SK-N-SH treated with all-trans-retinoic acid at 6 μM for 48 hours (cell line): ENCODE measurements around the gene ZNF768.

Source experiments
- CSDC2 ChIP-seq: fragments of 250-450 bp; sonication (Bioruptor Pico); IDR thresholded peaks from 2 replicates; pipeline ENCODE4 v1.5.0; 2020; ENCODE audit warnings: mild to moderate bottlenecking, moderate library complexity
- GLIS3 ChIP-seq: fragments of 250-450 bp; sonication (Bioruptor Pico); IDR thresholded peaks from 2 replicates; pipeline ENCODE4 v1.5.0; 2020; ENCODE audit warnings: mild to moderate bottlenecking, moderate library complexity
- OSR1 ChIP-seq: fragments of 250-450 bp; sonication (Bioruptor Pico); IDR thresholded peaks from 2 replicates; pipeline ENCODE4 v1.8.0; 2022; ENCODE audit warnings: moderate library complexity, mild to moderate bottlenecking, inconsistent platforms
- PATZ1 ChIP-seq: fragments of 250-450 bp; sonication (Bioruptor Pico); IDR thresholded peaks from 2 replicates; pipeline ENCODE4 v1.8.0; 2020; ENCODE audit warnings: mild to moderate bottlenecking, moderate library complexity, borderline replicate concordance
- RARB ChIP-seq: fragments of 250-450 bp; sonication (Bioruptor Pico); IDR thresholded peaks from 2 replicates; pipeline ENCODE4 v1.8.0; 2021; ENCODE audit warnings: mild to moderate bottlenecking, moderate library complexity
- TSHZ2 ChIP-seq: fragments of 250-450 bp; sonication (Bioruptor Pico); IDR thresholded peaks from 2 replicates; pipeline ENCODE4 v1.5.0; 2020; ENCODE audit warnings: mild to moderate bottlenecking, moderate library complexity
- ZNF565 ChIP-seq: fragments of 450-650 bp; formaldehyde crosslinking; conservative IDR thresholded peaks from 2 replicates; pipeline ENCODE4 v1.5.0; 2020; ENCODE audit warnings: low read depth, mild to moderate bottlenecking, moderate library complexity
- ZNF70 ChIP-seq: fragments of 450-650 bp; formaldehyde crosslinking; IDR thresholded peaks from 2 replicates; pipeline ENCODE4 v1.5.0; 2020; ENCODE audit warnings: mild to moderate bottlenecking, moderate library complexity
- ZNF8 ChIP-seq: fragments of 450-650 bp; formaldehyde crosslinking; IDR thresholded peaks from 2 replicates; pipeline ENCODE4 v1.5.0; 2020; ENCODE audit warnings: mild to moderate bottlenecking, moderate library complexity

- TF ChIP-seq OSR1 (CRISPR knock-in tag) = no peak
- no peak for TF ChIP-seq ZNF565
- no peak for TF ChIP-seq PATZ1
- TF ChIP-seq ZNF8 (CRISPR knock-in tag) = no peak
- TF ChIP-seq GLIS3 (CRISPR knock-in tag) = no peak
- TF ChIP-seq RARB (CRISPR knock-in tag) = no peak
- no peak for TF ChIP-seq TSHZ2 (CRISPR knock-in tag)
- TF ChIP-seq CSDC2 (CRISPR knock-in tag) = no peak
- TF ChIP-seq ZNF70 = no peak
Measured at GRCh38 chr16:30566531-30566930, 40.2 kb upstream of the ZNF768 start.
